Left lung (tissue), 10 donors: ENCODE measurements around the gene GPR139. TPM values are rescaled to one million over a fixed set of nuclear protein-coding genes. Genes with fewer than 3 reads are reported as not detected.

Source experiments
- ATAC-seq: fragments of 200-7000 bp; cut with Tn5 transposase; one replicate; pipeline ENCODE4 v1.9.1; 2020; ENCODE audit warnings: moderate library complexity
- DNase-seq, 4 donors: peaks; one replicate each; pipeline ENCODE4 v3.0.0-alpha.2; 2013 to 2020
- H3K27ac ChIP-seq, 2 donors: fragments of 200-600 bp; sonication (generic) in 1 of 2; one replicate each; pipeline versions ENCODE4 v1.5.0 to v1.8.0; 2020 to 2021
- H3K27me3 ChIP-seq, 2 donors: fragments of 200-600 bp; sonication (generic) in 1 of 2; one replicate each; pipeline versions ENCODE4 v1.5.0 to v1.8.0; 2020 to 2021
- H3K36me3 ChIP-seq, 2 donors: fragments of 200-600 bp; sonication (generic) in 1 of 2; one replicate each; pipeline versions ENCODE4 v1.5.0 to v1.8.0; 2020 to 2021
- H3K4me1 ChIP-seq, 2 donors: fragments of 200-600 bp; one replicate each; pipeline ENCODE4 v1.8.0; 2021
- H3K4me3 ChIP-seq, 2 donors: fragments of 200-600 bp; sonication (generic) in 1 of 2; one replicate each; pipeline versions ENCODE4 v1.5.0 to v1.8.0; 2020 to 2021; ENCODE audit warnings: mild to moderate bottlenecking in 1 of 2
- H3K9me3 ChIP-seq, 2 donors: fragments of 200-600 bp; sonication (generic) in 1 of 2; one replicate each; pipeline versions ENCODE4 v1.5.0 to v1.8.0; 2020 to 2021
- intact Hi-C, 2 donors: fragments of 100-400 bp; cut with DNase I; formaldehyde crosslinking; loops; one replicate each; pipeline versions ENCODE4 v1.11.2 to v1.14.2; 2022
- polyA plus RNA-seq, 6 donors: library from polyadenylated mRNA; unstranded; fragments of 120-200 nt; gene quantifications; one replicate each; pipeline ENCODE4 v1.2.1, GENCODE V29; 2013; ENCODE audit not compliant: insufficient read length in 6 of 6
- total RNA-seq, 2 donors: library from RNA; stranded (reverse); fragmentation: NEBNext Ultra II Directional; extraction: Animal tissue kit (Norgen Biotek cat#: 25700); gene quantifications; one replicate each; pipeline ENCODE4 v1.2.1, GENCODE V29; 2021
- TF ChIP-seq, protein P1 (sequence below), 2 donors: fragments of 200-600 bp; sonication (generic) in 1 of 2; IDR thresholded peaks; one replicate each; pipeline versions ENCODE4 v1.5.0 to v1.8.0; 2021; ENCODE audit warnings: antibody characterized with exemption in 2 of 2
- donor health status: DM: no; HTN: yes; CAD: no.
- donor health status: DM: no; HTN: no; CAD: no.

GPR139 gene
- total and polyA plus RNA-seq, 8 donors, result not detected

GRCh38 chr16:20045886-20046285, 27.8 kb downstream of the GPR139 start:
- no peak overlapping the region for H3K27ac ChIP-seq
- H3K9me3 ChIP-seq, result no peaks in the 10 kb centered on the region
- intact Hi-C loops, result no loop called here
- ATAC-seq, result no peak
- no peak for DNase-seq
- TF ChIP-seq, protein P1, sequence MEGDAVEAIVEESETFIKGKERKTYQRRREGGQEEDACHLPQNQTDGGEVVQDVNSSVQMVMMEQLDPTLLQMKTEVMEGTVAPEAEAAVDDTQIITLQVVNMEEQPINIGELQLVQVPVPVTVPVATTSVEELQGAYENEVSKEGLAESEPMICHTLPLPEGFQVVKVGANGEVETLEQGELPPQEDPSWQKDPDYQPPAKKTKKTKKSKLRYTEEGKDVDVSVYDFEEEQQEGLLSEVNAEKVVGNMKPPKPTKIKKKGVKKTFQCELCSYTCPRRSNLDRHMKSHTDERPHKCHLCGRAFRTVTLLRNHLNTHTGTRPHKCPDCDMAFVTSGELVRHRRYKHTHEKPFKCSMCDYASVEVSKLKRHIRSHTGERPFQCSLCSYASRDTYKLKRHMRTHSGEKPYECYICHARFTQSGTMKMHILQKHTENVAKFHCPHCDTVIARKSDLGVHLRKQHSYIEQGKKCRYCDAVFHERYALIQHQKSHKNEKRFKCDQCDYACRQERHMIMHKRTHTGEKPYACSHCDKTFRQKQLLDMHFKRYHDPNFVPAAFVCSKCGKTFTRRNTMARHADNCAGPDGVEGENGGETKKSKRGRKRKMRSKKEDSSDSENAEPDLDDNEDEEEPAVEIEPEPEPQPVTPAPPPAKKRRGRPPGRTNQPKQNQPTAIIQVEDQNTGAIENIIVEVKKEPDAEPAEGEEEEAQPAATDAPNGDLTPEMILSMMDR (IDR thresholded peaks at IDR 0.05), result no peak
- H3K4me3 ChIP-seq, result no peak overlapping the region
- H3K27me3 ChIP-seq, result peaks cover 0 to 8% of the 10 kb centered on the region in 2 donors
- H3K36me3 ChIP-seq, result no peaks in the 10 kb centered on the region
- no peaks in the 10 kb centered on the region for H3K4me1 ChIP-seq

- DNase-seq (no peak), ATAC-seq (no peak)
- peaks cover 0 to 8% of the 10 kb centered on the region in 2 donors for H3K27me3 ChIP-seq
- intact Hi-C loops, result no loop called here
- no peak overlapping the region for H3K27ac ChIP-seq
- TF ChIP-seq, protein P1 (IDR thresholded peaks at IDR 0.05), result no peak
- no peak overlapping the region for H3K4me3 ChIP-seq
- H3K4me1 ChIP-seq, result no peaks in the 10 kb centered on the region
- H3K36me3 ChIP-seq, result no peaks in the 10 kb centered on the region
- no peaks in the 10 kb centered on the region for H3K9me3 ChIP-seq
Observed at GRCh38 chr16:20042848-20043247, 30.8 kb downstream of the GPR139 start.

GRCh38 chr16:20041924-20042596, 31.6 kb downstream of the GPR139 start:
- H3K4me3 ChIP-seq, result no peak overlapping the region
- no peaks in the 10 kb centered on the region for H3K36me3 ChIP-seq
- no peaks in the 10 kb centered on the region for H3K9me3 ChIP-seq
- H3K4me1 ChIP-seq, result no peaks in the 10 kb centered on the region
- no peak for DNase-seq
- H3K27ac ChIP-seq, result no peak overlapping the region
- TF ChIP-seq, protein P1 (IDR thresholded peaks at IDR 0.05), result no peak
- peaks cover 0 to 8% of the 10 kb centered on the region in 2 donors for H3K27me3 ChIP-seq
- ATAC-seq, result no peak
- intact Hi-C loops, result no loop called here

- Histone ChIP-seq H3K4me1 (no peaks in the 10 kb centered on the region), H3K27ac (no peak overlapping the region), H3K36me3 (no peaks in the 10 kb centered on the region), H3K9me3 (no peaks in the 10 kb centered on the region), H3K27me3 (peaks cover 0 to 8% of the 10 kb centered on the region in 2 donors), H3K4me3 (no peak overlapping the region)
- TF ChIP-seq, protein P1 (IDR thresholded peaks at IDR 0.05), result no peak
- DNase-seq (no peak), ATAC-seq (no peak)
- intact Hi-C loops, result no loop called here
Observed at GRCh38 chr16:20040011-20040410, 33.7 kb downstream of the GPR139 start.

DNA sequence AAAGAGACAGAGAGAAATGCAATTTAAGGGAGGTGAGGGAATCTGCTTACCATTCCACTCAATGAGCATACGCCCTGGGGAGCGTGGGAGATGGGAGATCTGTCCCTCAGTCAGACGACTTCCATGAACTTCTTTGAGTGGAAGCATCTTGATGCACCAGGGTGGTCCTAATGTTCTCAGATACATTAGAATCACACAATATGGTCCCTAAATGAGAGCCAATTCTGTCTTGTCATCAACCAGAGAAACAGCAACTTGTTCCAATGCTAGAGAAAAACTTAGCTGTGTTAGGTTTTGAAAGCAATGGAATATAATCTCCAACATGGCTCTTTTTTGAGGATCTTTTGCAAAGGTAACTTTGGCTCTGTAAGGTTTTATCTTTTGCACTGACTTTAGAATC, 44.1 kb downstream of the GPR139 start:
- TF ChIP-seq, protein P1 (IDR thresholded peaks at IDR 0.05), result no peak
- DNase-seq, result no peak
- no peak overlapping the region for H3K4me3 ChIP-seq
- H3K36me3 ChIP-seq, result no peaks in the 10 kb centered on the region
- intact Hi-C loops, result no loop called here
- no peaks in the 10 kb centered on the region for H3K9me3 ChIP-seq
- no peak for ATAC-seq
- no peaks in the 10 kb centered on the region for H3K27me3 ChIP-seq
- no peak overlapping the region for H3K27ac ChIP-seq
- H3K4me1 ChIP-seq, result no peaks in the 10 kb centered on the region
